ENCODE measurements around the gene RELT.

GRCh38 chr11:73396251-73396930, 20.2 kb downstream of the RELT start:
- TF ChIP-seq SIN3A (IDR thresholded peaks at IDR 0.05; ENCODE audit: low read depth): no peak
- no peak for TF ChIP-seq CTCF (IDR thresholded peaks at IDR 0.05 in 2 of 3, conservative IDR thresholded peaks at IDR 0.05 in 1 of 3; ENCODE audit: borderline replicate concordance in 1 of 3, insufficient read depth in 1 of 3, low read depth in 2 of 3, low read length in 2 of 3)
- TF ChIP-seq ELF1 (IDR thresholded peaks at IDR 0.05; ENCODE audit: borderline replicate concordance, low read depth): no peak
